Activated CD4-positive, alpha-beta memory T cell treated with anti-CD3 and anti-CD28 coated beads, Interleukin-2, amount 10 ng/mL, durations not matched to agents 7 days and 5 days (primary cell): ENCODE measurements around the gene OR51E1. TPM values are rescaled to one million over a fixed set of nuclear protein-coding genes. Genes with fewer than 3 reads are reported as not detected.

Experiments
- CTCF ChIA-PET: fragments of 350-600 bp; sonication (Branson Sonifier 250); formaldehyde crosslinking; loops from one replicate; lab custom pipeline; 2021; ENCODE audit warnings: antibody characterized with exemption, inconsistent platforms; lab: Charles Lee
- POLR2A ChIA-PET: fragments of 350-600 bp; sonication (Branson Sonifier 250); formaldehyde crosslinking; loops from one replicate; lab custom pipeline; 2021; ENCODE audit warnings: antibody characterized with exemption; lab: Charles Lee
- DNase-seq: peaks from one replicate; pipeline ENCODE4 v3.0.0-alpha.2; 2020
- H3K27ac Mint-ChIP-seq: one replicate; pipeline ENCODE4 v1.8.0; 2021; ENCODE audit warnings: mild to moderate bottlenecking, mixed read lengths
- H3K27me3 Mint-ChIP-seq: one replicate; pipeline ENCODE4 v1.8.0; 2021; ENCODE audit warnings: mixed read lengths
- H3K36me3 Mint-ChIP-seq: one replicate; pipeline ENCODE4 v1.8.0; 2021; ENCODE audit warnings: low read depth, mixed read lengths
- H3K4me1 Mint-ChIP-seq: one replicate; pipeline ENCODE4 v1.8.0; 2021; ENCODE audit warnings: mixed read lengths
- H3K4me3 Mint-ChIP-seq: one replicate; pipeline ENCODE4 v1.8.0; 2021; ENCODE audit warnings: mild to moderate bottlenecking, mixed read lengths
- H3K9me3 Mint-ChIP-seq: one replicate; pipeline ENCODE4 v1.8.0; 2021; ENCODE audit warnings: mixed read lengths
- total RNA-seq, 2 experiments: library from RNA; stranded (reverse); gene quantifications; one replicate each; pipeline ENCODE4 v1.2.3, GENCODE V29; 2021

The OR51E1 gene
- total RNA-seq, 2 experiments from 2014 or later, result not detected

DNA sequence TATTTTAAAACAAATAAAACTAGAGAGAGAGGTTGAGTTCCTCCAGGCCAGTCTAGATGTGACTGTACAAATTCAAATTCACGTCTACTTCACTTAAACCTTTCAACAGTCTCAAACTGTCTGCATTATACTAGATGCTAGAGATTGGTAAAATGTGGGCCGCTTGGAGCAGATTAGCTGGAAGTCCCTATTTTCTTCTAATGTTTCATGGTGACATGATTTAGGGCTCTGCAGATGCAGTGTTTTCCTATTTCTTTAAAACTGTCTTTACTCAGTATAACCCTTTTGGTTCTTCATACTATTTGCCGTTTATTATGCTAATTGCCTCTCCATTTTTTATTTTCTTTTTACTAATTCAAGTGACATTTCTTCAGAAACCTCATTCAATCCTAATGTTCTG lies 20.4 kb downstream of the OR51E1 start:
- POLR2A ChIA-PET, result no interaction called here

GRCh38 chr11:4664786-4665185 lies 21.0 kb downstream of the OR51E1 start:
- POLR2A ChIA-PET, result no interaction called here

More for the DNA sequence above, 20.4 kb downstream of the OR51E1 start:
- H3K4me3 Mint-ChIP-seq, result no peak overlapping the region
- DNase-seq, result no peak
- peaks cover 2% of the 10 kb centered on the region for H3K27me3 Mint-ChIP-seq
- no peaks in the 10 kb centered on the region for H3K9me3 Mint-ChIP-seq
- CTCF ChIA-PET, result no interaction called here
- no peaks in the 10 kb centered on the region for H3K36me3 Mint-ChIP-seq
- H3K4me1 Mint-ChIP-seq, result no peaks in the 10 kb centered on the region
- H3K27ac Mint-ChIP-seq, result no peak overlapping the region

DNA sequence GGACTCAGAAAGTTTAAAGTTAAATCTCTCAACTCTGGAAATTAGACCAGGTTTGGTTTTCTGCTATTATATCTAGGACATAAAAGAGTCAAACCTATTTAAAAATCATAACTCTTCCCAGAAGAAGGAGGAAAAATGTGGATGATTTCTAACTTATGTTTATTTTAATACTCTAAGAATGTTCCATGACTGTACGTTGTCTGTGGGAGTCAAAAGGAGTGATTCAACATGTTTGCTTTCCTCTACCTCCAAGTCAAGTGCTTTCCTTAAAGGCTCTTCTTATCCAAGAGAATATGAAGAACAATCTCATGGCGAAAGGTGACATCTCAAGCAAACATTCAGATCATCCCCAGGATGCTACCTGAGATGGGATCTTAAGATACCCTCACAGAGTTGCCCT lies 21.6 kb downstream of the OR51E1 start:
- Mint-ChIP-seq H3K9me3 (no peaks in the 10 kb centered on the region), H3K4me3 (no peak overlapping the region), H3K27ac (no peak overlapping the region), H3K27me3 (peaks cover 2% of the 10 kb centered on the region), H3K4me1 (no peaks in the 10 kb centered on the region), H3K36me3 (no peaks in the 10 kb centered on the region)
- DNase-seq, result no peak
- POLR2A ChIA-PET, result no interaction called here
- CTCF ChIA-PET, result no interaction called here

More at GRCh38 chr11:4664786-4665185, 21.0 kb downstream of the OR51E1 start:
- no peak overlapping the region for H3K4me3 Mint-ChIP-seq
- H3K36me3 Mint-ChIP-seq, result no peaks in the 10 kb centered on the region
- CTCF ChIA-PET, result no interaction called here
- peaks cover 2% of the 10 kb centered on the region for H3K27me3 Mint-ChIP-seq
- no peak for DNase-seq
- no peaks in the 10 kb centered on the region for H3K9me3 Mint-ChIP-seq
- H3K4me1 Mint-ChIP-seq, result no peaks in the 10 kb centered on the region
- no peak overlapping the region for H3K27ac Mint-ChIP-seq

DNA sequence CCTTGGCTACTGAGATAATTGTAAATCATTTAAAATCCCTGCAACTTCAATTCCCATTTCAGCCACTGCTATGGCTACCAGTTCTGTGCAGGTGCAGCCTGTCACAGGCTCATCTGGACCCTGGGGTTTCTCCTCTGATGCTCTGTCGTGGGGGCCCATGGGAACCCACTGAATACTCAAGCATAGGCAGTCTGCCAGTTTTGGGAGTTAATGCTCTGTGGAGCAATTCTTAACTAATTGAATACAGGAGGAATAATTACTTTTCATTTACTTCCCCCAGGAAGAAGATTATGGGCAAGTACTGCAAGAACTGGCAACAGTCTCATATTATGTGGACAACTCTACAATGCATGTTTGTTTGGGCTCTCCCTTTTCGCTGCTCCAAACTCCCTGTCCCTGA lies 28.0 kb downstream of the OR51E1 start:
- H3K27ac Mint-ChIP-seq, result no peak overlapping the region
- POLR2A ChIA-PET, result no interaction called here
- no peak for DNase-seq
- no peaks in the 10 kb centered on the region for H3K27me3 Mint-ChIP-seq
- H3K4me3 Mint-ChIP-seq, result no peak overlapping the region
- H3K36me3 Mint-ChIP-seq, result no peaks in the 10 kb centered on the region
- no peaks in the 10 kb centered on the region for H3K9me3 Mint-ChIP-seq
- CTCF ChIA-PET, result interaction anchor here (1.2 kb wide), 1 partner anchor 35 kb away, joined by 4 read pairs; the partner anchor contains the start of gene OR51D1
- H3K4me1 Mint-ChIP-seq, result no peaks in the 10 kb centered on the region

GRCh38 chr11:4672470-4672869 lies 28.7 kb downstream of the OR51E1 start:
- H3K9me3 Mint-ChIP-seq, result no peaks in the 10 kb centered on the region
- no peaks in the 10 kb centered on the region for H3K4me1 Mint-ChIP-seq
- H3K27ac Mint-ChIP-seq, result no peak overlapping the region
- no peaks in the 10 kb centered on the region for H3K27me3 Mint-ChIP-seq
- CTCF ChIA-PET, result interaction anchor here (1.2 kb wide), 1 partner anchor 35 kb away, joined by 4 read pairs; the partner anchor contains the start of gene OR51D1
- no peak overlapping the region for H3K4me3 Mint-ChIP-seq
- no peak for DNase-seq
- POLR2A ChIA-PET, result no interaction called here
- H3K36me3 Mint-ChIP-seq, result no peaks in the 10 kb centered on the region

DNA sequence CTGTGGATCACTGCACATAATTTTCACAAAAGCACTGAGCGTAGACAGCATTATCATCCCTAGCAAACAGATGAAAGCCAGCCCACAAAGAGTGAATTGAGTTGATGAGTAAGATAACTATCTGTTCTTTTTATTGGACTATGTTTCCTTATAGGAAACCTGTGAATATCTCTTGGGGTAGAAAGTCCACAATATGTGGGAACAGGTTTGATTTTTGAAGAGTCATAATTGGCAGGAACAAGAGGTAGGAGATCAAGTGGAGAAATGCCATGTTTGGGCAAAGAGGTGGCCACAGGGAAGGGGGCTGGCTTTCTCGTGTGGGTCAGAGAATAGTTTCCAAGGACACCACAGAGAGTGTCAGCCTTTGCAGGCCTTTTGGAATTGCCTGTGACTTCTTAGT lies 30.0 kb downstream of the OR51E1 start:
- Mint-ChIP-seq H3K4me3 (no peak overlapping the region), H3K4me1 (no peaks in the 10 kb centered on the region), H3K9me3 (no peaks in the 10 kb centered on the region), H3K27ac (no peak overlapping the region), H3K36me3 (no peaks in the 10 kb centered on the region), H3K27me3 (no peaks in the 10 kb centered on the region)
- ChIA-PET POLR2A (no interaction called here), CTCF (no interaction called here)
- DNase-seq, result no peak

GRCh38 chr11:4677948-4678347 lies 34.2 kb downstream of the OR51E1 start:
- no peaks in the 10 kb centered on the region for H3K27me3 Mint-ChIP-seq

DNA sequence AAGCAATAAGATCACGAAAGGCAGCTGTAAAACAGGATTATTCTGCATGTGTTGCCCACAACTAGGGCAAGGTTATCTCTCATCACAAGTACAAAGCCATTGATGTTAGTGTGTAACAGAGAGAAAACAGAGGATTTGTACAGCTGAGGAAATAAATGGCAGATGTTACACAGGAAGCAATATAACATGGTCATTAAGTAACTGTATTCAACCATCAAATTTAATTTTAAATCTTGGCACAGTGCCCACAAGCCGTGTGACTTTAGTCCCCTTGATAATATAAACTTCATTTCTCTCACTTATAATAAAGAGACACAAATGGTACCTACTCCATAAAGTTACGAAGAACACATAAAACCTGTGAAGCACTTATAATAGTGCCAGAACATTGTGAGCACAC lies 36.6 kb downstream of the OR51E1 start:
- POLR2A ChIA-PET, result no interaction called here
- no peaks in the 10 kb centered on the region for H3K4me1 Mint-ChIP-seq
- H3K9me3 Mint-ChIP-seq, result no peaks in the 10 kb centered on the region
- H3K36me3 Mint-ChIP-seq, result no peaks in the 10 kb centered on the region
- DNase-seq, result no peak
- CTCF ChIA-PET, result no interaction called here
- H3K27ac Mint-ChIP-seq, result no peak overlapping the region
- H3K4me3 Mint-ChIP-seq, result no peak overlapping the region
- no peaks in the 10 kb centered on the region for H3K27me3 Mint-ChIP-seq

More at GRCh38 chr11:4677948-4678347, 34.2 kb downstream of the OR51E1 start:
- ChIA-PET POLR2A (no interaction called here), CTCF (no interaction called here)
- Mint-ChIP-seq H3K36me3 (no peaks in the 10 kb centered on the region), H3K4me3 (no peak overlapping the region), H3K27ac (no peak overlapping the region), H3K9me3 (no peaks in the 10 kb centered on the region), H3K4me1 (no peaks in the 10 kb centered on the region)
- no peak for DNase-seq

- ChIA-PET CTCF (interaction anchor here (1.0 kb wide), 1 partner anchor 10 kb away, joined by 3 read pairs; no protein-coding TSS in a partner anchor), POLR2A (no interaction called here)
- Mint-ChIP-seq H3K36me3 (no peaks in the 10 kb centered on the region), H3K4me1 (no peaks in the 10 kb centered on the region), H3K4me3 (no peak overlapping the region), H3K27me3 (no peaks in the 10 kb centered on the region), H3K27ac (no peak overlapping the region), H3K9me3 (no peaks in the 10 kb centered on the region)
- DNase-seq, result no peak
Measured at GRCh38 chr11:4682623-4683419, 39.0 kb downstream of the OR51E1 start.

DNA sequence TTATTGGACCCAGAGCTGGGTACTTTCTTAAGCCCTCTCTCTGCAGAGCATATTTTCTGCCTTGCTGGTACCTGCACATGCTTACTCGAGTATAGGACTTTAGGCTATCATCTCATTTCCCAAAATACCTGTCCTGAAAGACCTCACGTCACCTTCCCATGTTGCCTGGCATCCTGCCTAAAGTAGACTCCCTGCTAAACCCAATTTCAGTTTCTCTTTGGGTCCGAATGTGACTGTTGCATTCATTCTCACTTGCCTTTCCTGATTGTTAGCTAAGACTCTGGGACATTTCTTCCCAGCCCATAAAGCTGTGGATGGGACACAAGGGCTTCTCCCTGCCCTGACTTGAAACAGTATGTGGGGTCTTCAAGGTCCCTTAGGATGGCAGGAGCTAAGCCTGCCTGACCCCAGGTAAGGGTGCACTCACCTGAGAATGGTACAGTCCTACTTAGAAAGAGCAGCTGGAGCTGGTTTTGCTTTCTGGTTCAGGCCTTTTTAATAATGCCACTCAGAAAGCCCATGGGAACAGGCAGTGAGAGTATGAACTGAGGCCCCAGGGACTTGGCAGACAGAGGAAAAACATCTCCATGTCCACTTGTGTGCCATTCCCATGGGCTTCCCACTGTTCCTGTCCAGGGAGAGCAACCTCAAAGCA lies 41.0 kb downstream of the OR51E1 start:
- Mint-ChIP-seq H3K4me3 (no peak overlapping the region), H3K36me3 (no peaks in the 10 kb centered on the region), H3K9me3 (no peaks in the 10 kb centered on the region), H3K4me1 (no peaks in the 10 kb centered on the region), H3K27me3 (no peaks in the 10 kb centered on the region), H3K27ac (no peak overlapping the region)
- ChIA-PET POLR2A (no interaction called here), CTCF (no interaction called here)
- no peak for DNase-seq

DNA sequence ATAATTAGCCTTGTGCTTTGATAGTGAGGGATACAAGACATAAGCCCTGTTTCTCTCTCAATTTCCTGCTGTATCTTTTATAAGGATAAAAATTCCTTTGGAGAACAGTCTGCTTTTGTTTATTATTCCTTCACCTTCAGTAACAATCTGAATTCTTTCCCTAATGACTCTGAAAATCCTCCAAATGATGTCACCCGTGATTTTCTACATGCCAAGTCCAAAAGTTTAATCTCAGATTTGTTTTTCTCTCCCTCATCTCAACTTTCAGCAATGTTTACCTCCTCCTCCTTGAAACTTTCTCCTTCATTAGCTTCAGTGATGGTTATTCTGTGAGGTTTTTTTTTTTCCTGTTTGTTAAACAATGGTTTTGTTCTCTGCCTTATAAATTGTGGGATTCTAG lies 51.7 kb downstream of the OR51E1 start:
- peaks cover 10% of the 10 kb centered on the region for H3K27me3 Mint-ChIP-seq
- CTCF ChIA-PET, result no interaction called here

DNA sequence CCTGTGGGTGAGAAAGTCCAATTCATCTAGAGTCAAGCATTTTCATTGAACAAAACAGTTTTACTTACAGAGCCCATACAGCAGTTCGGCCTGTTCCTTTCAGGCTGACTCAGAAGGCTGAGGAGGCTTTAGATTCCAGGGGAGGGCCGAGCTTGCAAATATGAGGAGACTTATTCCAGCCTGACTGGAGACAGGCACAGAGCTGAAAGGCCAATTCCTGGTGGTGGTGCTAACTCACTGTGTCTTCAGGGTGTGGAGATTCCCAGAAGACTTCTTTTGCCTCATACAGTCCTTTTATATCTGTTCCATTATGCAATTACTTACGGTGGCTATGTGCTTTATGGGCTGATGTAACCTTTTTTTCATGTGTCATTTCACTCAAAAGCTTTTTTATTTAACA lies 53.8 kb downstream of the OR51E1 start, which contains the start of gene OR51E2:
OR51E2 (minus strand) TSS at position 269 of the 400 bp plus-strand sequence. CDS start 15,142 bp downstream, outside the sequence.
- Mint-ChIP-seq H3K9me3 (no peaks in the 10 kb centered on the region), H3K4me1 (peaks cover 7% of the 10 kb centered on the region), H3K36me3 (no peaks in the 10 kb centered on the region), H3K27ac (no peak within 1 kb of the TSS), H3K27me3 (peaks cover 4% of the 10 kb centered on the region), H3K4me3 (no peak within 1 kb of the TSS)
- ChIA-PET POLR2A (no interaction called here), CTCF (no interaction called here)
- DNase-seq, result no peak

More for the DNA sequence above, 51.7 kb downstream of the OR51E1 start:
- Mint-ChIP-seq H3K4me1 (peaks cover 7% of the 10 kb centered on the region), H3K9me3 (no peaks in the 10 kb centered on the region), H3K36me3 (no peaks in the 10 kb centered on the region), H3K4me3 (no peak overlapping the region), H3K27ac (no peak overlapping the region)
- POLR2A ChIA-PET, result no interaction called here
- no peak for DNase-seq

DNA sequence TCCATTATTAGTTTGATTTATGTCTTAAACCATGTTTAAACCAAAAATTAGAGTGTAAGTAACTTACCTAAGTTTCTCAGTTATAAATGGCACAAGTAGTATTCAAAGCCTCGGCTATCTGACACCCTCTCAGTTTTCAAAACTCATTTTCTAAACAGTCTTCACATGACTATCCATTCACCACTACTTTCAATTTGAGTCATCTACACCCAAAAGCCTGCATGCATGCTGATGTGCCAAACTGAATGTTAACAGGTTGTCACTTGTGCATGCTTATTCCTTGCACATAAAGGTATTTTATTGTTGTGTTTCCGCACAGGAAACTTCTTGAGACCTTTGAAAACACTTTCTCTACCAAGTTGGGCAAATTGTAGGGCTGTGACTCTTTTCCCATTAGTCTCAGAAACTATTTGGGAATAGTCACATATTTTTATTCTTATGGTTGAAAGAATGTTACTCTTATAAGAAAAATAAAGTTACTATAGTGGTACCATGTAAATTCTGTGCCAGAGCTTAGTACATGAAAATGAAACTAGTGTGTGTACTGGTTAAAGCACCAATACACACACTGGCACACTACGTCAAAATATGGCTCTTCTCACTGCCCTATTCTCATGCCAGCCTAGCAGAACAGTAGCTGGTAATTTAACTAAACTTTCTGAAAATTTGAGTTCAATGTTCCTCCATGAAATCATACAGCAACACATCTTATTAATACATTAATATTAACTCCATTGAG lies 56.1 kb downstream of the OR51E1 start:
- ChIA-PET POLR2A (no interaction called here), CTCF (no interaction called here)
- Mint-ChIP-seq H3K9me3 (no peaks in the 10 kb centered on the region), H3K4me3 (no peak overlapping the region), H3K27me3 (peaks cover 4% of the 10 kb centered on the region), H3K36me3 (no peaks in the 10 kb centered on the region), H3K27ac (no peak overlapping the region), H3K4me1 (peaks cover 7% of the 10 kb centered on the region)
- no peak for DNase-seq
